GM12892 (cell line): ENCODE data around the gene C20orf204.

Experiments used
- POLR2A ChIP-seq: IDR thresholded peaks from 2 replicates; pipeline ENCODE4 v1.6.1; 2011; ENCODE audit warnings: low read depth, low read length, control low read depth
- TAF1 ChIP-seq: IDR thresholded peaks from 2 replicates; pipeline ENCODE4 v1.6.1; 2011; ENCODE audit warnings: low read depth, mild to moderate bottlenecking, control low read depth, low read length, borderline replicate concordance

DNA sequence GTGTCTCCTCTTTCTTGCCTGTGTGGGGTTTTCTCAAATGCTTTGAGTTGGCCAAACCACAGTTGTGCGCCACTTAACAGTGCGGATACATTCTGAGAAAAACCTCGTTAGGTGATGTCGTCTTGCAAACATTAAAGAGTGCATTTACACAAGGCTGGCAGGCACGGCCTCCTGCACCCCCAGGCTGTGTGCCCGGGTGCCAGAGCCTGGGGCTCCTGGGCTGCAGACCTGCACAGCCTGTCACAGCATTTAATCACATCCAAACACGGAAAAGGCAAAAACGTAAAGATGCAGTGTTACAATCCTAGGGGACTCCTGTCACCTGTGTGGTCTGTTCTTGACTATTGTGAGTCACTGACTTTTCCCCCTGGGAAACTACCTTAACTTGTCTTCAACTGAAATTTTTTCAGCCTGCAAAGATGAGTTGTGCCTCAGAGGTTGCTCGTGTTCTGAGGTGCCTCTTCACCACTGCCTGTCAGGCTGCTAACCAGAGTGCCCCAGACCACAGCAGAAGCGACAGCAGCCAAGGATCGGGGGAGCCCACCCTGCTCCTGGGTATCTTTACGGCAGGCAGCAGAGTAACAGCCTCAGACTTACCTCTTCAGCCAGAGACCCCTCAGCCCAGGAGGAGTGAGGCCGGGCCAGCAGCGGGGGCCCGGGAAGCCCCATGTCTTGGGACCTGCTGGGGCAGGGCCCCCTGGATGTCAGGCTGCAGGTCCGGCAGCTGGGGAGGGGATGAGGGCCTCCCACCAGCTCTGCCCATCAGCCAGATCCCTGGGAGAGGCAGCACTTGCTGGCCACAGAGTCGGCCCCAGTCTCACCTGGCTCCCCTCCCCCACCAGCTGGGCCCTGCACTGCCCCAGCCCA, 683 bp upstream of the C20orf204 start:
- no peak for TF ChIP-seq POLR2A
- TF ChIP-seq TAF1, result no peak
